Calu3 (cell line): ENCODE data around the gene SCYL2. TPM values are rescaled to one million over a fixed set of nuclear protein-coding genes. Genes with fewer than 3 reads are reported as not detected.

Source experiments
- BruUV-seq: library from RNA; stranded (reverse); fragments of 400-500 nt; replicated peaks from 2 replicates; lab custom pipeline; 2021; lab: Mats Ljungman, UMichigan
- CTCF ChIA-PET: fragments of 300-600 bp; sonication (Branson Sonifier 250); formaldehyde crosslinking; loops from one replicate; lab custom pipeline; 2022; ENCODE audit warnings: antibody characterized with exemption; lab: Charles Lee
- DNase-seq: peaks from one replicate; pipeline ENCODE4 v3.0.0; 2022
- H3K27ac Mint-ChIP-seq: one replicate; pipeline ENCODE4 v1.8.0; 2022; ENCODE audit warnings: mixed read lengths; ENCODE audit not compliant: unreplicated experiment
- H3K27me3 Mint-ChIP-seq: one replicate; pipeline ENCODE4 v1.8.0; 2022; ENCODE audit warnings: mixed read lengths; ENCODE audit not compliant: unreplicated experiment
- H3K36me3 Mint-ChIP-seq: one replicate; pipeline ENCODE4 v1.8.0; 2022; ENCODE audit warnings: mild to moderate bottlenecking, moderate library complexity, mixed read lengths; ENCODE audit not compliant: insufficient read depth, unreplicated experiment
- H3K4me1 Mint-ChIP-seq: one replicate; pipeline ENCODE4 v1.8.0; 2022; ENCODE audit warnings: mild to moderate bottlenecking, low read depth, mixed read lengths; ENCODE audit not compliant: unreplicated experiment
- H3K4me3 Mint-ChIP-seq: one replicate; pipeline ENCODE4 v1.8.0; 2022; ENCODE audit warnings: mild to moderate bottlenecking, low read depth, moderate library complexity, mixed read lengths; ENCODE audit not compliant: unreplicated experiment
- H3K9me3 Mint-ChIP-seq: one replicate; pipeline ENCODE4 v1.8.0; 2022; ENCODE audit warnings: low read depth, mixed read lengths; ENCODE audit not compliant: unreplicated experiment
- CTCF ChIP-seq: fragments of 200-600 bp; IDR thresholded peaks from one replicate; pipeline ENCODE4 v1.8.0; 2022; ENCODE audit warnings: antibody characterized with exemption; ENCODE audit not compliant: unreplicated experiment
- intact Hi-C: fragments of 100-400 bp; cut with micrococcal nuclease; formaldehyde crosslinking; loops from one replicate; pipeline ENCODE4 v1.10.0; 2022; ENCODE audit not compliant: unreplicated experiment
- total RNA-seq: library from RNA; stranded (reverse); gene quantifications from 2 replicates; pipeline ENCODE4 v1.2.3, GENCODE V29; 2022

SCYL2 gene
- total RNA-seq, 1 experiment from 2014 or later = 59.9 TPM

DNA sequence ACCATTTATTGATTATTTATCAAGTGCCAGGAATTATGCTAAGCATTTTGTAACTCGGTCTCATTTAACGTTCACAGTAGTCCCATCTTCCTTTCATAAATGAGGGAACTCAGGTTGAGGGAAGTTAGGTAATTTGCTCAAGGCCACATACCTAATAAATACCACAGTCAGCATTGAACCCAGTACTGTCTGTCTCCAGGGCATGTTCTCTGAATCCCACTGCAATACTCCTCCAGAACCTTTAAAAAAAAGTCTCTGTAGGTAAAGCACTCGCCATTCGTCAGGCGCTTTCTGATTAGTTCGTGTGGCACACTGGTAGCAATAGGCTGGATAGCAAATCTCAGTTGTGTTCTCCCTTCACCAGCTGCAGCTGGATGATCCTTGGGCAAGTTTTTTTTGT, 104.2 kb downstream of the SCYL2 start:
- Mint-ChIP-seq H3K27ac (no peak overlapping the region), H3K4me1 (no peaks in the 10 kb centered on the region), H3K4me3 (no peak overlapping the region), H3K36me3 (no peaks in the 10 kb centered on the region), H3K27me3 (no peaks in the 10 kb centered on the region), H3K9me3 (peaks cover 6% of the 10 kb centered on the region)
- intact Hi-C loops = no loop called here
- DNase-seq = no peak
- CTCF ChIA-PET = interaction anchor here (0.6 to 1.1 kb wide), 3 partner anchors 25 to 158 kb away, joined by 3 to 4 read pairs (median 3); no protein-coding TSS in a partner anchor
- TF ChIP-seq CTCF = no peak
- no TSS peak for BruUV-seq

GRCh38 chr12:100372853-100373640, 106.1 kb downstream of the SCYL2 start:
- H3K4me3 Mint-ChIP-seq = no peak overlapping the region
- no peaks in the 10 kb centered on the region for H3K36me3 Mint-ChIP-seq
- no peak overlapping the region for H3K27ac Mint-ChIP-seq
- CTCF ChIA-PET = no interaction called here
- H3K27me3 Mint-ChIP-seq = no peaks in the 10 kb centered on the region
- no peaks in the 10 kb centered on the region for H3K4me1 Mint-ChIP-seq
- no TSS peak for BruUV-seq
- TF ChIP-seq CTCF = no peak
- intact Hi-C loops = no loop called here
- DNase-seq = no peak
- peaks cover 3% of the 10 kb centered on the region for H3K9me3 Mint-ChIP-seq

GRCh38 chr12:100375038-100375735, 108.2 kb downstream of the SCYL2 start:
- Mint-ChIP-seq H3K4me3 (no peak overlapping the region), H3K4me1 (no peaks in the 10 kb centered on the region), H3K36me3 (no peaks in the 10 kb centered on the region), H3K27me3 (no peaks in the 10 kb centered on the region), H3K27ac (no peak overlapping the region), H3K9me3 (no peaks in the 10 kb centered on the region)
- no peak for TF ChIP-seq CTCF
- DNase-seq = no peak
- BruUV-seq = no TSS peak
- intact Hi-C loops = no loop called here
- CTCF ChIA-PET = interaction anchor here (0.6 kb wide), 1 partner anchor 175 kb away, joined by 4 read pairs; the partner anchor contains the start of gene ACTR6

GRCh38 chr12:100376161-100376560, 109.2 kb downstream of the SCYL2 start:
- H3K36me3 Mint-ChIP-seq = no peaks in the 10 kb centered on the region
- BruUV-seq = no TSS peak
- no peak for DNase-seq
- no peaks in the 10 kb centered on the region for H3K9me3 Mint-ChIP-seq
- H3K4me1 Mint-ChIP-seq = no peaks in the 10 kb centered on the region
- no peak overlapping the region for H3K27ac Mint-ChIP-seq
- intact Hi-C loops = no loop called here
- CTCF ChIA-PET = interaction anchor here (0.6 kb wide), 2 partner anchors 9 to 176 kb away, joined by 4 to 5 read pairs; partner anchors contain the start of gene ACTR6
- H3K27me3 Mint-ChIP-seq = no peaks in the 10 kb centered on the region
- TF ChIP-seq CTCF = no peak
- H3K4me3 Mint-ChIP-seq = no peak overlapping the region
